ENCODE results near the gene LMF2. TPM values are rescaled to one million over a fixed set of nuclear protein-coding genes. Genes with fewer than 3 reads are reported as not detected.

Gene LMF2
- total RNA-seq, 1 experiment from 2014 or later = 42.4 TPM

DNA sequence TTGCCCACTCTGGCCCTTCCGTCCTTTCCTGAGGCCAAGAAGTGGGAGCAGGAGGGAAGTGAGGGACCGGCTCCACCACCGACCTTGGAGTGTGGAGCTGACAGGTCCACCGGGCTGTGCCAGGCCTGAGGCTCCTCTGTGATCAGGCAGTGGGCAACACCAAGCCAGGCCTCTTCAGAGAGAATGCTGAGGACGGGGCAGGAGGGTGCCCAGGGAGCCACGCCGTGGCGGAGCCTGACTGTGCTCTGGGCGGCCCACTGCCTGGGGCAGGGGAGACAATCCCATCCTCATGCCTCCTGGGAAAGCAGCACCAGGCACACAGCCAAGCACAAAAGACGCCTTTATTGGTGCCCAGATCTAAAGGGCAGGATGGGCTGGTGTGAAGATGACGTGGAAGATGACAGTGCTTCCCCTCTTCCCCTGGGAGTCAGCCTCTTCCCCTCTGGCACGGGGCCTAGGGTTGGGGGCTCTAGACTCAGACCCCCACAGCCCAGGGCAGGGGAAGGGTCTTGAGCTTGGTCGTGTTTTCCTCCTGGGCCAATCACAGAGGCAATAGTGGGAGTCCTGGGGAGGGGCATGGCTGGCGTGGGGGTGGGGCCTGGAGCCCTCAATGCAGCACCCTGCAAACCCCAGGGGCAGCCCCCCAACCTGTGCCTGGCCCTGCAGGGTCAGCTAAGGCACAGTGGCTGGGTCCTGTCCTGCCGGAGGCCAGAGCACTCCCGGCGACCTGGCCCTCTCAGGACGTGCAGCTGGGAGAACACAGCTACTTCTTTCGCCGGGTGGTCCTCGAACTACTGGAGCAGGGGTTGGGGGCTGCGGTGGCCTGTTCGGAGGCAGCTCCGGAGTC, 4.7 kb downstream of the LMF2 start:
- Histone ChIP-seq H3F3A (ENCODE audit: low read length, unreplicated experiment) (no peaks in the 10 kb centered on the region), H3K9me3 (ENCODE audit: low read length) (no peaks in the 10 kb centered on the region), H3K4me3 (ENCODE audit: low read length) (no peak overlapping the region), H3K27me3 (ENCODE audit: low read length) (no peaks in the 10 kb centered on the region), H3K9ac (ENCODE audit: low read length) (no peak overlapping the region), H3K27ac (ENCODE audit: low read length) (no peak overlapping the region), H3K4me1 (ENCODE audit: insufficient read depth, low read length) (no peaks in the 10 kb centered on the region; the same call in 1 of the 2 replicates), H3K79me2 (ENCODE audit: low read length) (peaks cover 14% of the 10 kb centered on the region), H4K20me1 (ENCODE audit: low read length) (no peaks in the 10 kb centered on the region), H3K4me2 (ENCODE audit: low read length) (no peak overlapping the region), H2AFZ (ENCODE audit: low read length) (no peak overlapping the region), H3K36me3 (ENCODE audit: low read depth, low read length) (no peaks in the 10 kb centered on the region), H3K9me2 (replicated peaks; ENCODE audit: low read length) (no peaks in the 10 kb centered on the region)
- TF ChIP-seq EZH2phosphoT487 (IDR thresholded peaks at IDR 0.05; ENCODE audit: borderline replicate concordance, low read length) (no peak), EZH2 (IDR thresholded peaks at IDR 0.05; ENCODE audit: low read length, unreplicated experiment) (no peak)
- TF ChIP-seq, protein P1, sequence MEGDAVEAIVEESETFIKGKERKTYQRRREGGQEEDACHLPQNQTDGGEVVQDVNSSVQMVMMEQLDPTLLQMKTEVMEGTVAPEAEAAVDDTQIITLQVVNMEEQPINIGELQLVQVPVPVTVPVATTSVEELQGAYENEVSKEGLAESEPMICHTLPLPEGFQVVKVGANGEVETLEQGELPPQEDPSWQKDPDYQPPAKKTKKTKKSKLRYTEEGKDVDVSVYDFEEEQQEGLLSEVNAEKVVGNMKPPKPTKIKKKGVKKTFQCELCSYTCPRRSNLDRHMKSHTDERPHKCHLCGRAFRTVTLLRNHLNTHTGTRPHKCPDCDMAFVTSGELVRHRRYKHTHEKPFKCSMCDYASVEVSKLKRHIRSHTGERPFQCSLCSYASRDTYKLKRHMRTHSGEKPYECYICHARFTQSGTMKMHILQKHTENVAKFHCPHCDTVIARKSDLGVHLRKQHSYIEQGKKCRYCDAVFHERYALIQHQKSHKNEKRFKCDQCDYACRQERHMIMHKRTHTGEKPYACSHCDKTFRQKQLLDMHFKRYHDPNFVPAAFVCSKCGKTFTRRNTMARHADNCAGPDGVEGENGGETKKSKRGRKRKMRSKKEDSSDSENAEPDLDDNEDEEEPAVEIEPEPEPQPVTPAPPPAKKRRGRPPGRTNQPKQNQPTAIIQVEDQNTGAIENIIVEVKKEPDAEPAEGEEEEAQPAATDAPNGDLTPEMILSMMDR (conservative IDR thresholded peaks at IDR 0.05; ENCODE audit: low read depth, low read length) = no peak
- POLR2A ChIA-PET (ENCODE audit: unreplicated experiment) = no interaction called here
- DNase-seq = no peak
- no TSS peak for BruUV-seq (replicated peaks)
- intact Hi-C loops (cut with micrococcal nuclease) = no loop called here
- CTCF ChIA-PET = no interaction called here
- ATAC-seq = no peak

DNA sequence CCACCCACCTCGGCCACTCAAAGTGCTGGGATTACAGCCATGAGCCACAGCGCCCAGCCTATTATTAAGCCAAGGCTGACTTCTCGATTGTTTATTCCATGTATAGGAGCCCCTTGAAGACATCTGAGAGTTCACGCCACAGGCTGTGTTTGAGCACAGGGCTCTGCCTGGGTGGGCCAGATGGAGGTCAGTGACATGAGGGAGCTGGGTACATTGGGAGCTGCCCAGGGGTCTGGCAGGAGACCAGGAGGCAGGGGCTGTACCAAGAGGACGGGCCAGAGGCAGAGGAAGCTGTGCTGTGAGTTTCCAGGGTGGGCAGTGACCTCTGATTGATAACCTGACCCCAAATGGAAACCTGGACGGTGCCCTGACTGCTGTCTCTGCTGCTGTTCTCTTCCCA, 5.4 kb downstream of the LMF2 start:
- no peak overlapping the region for H2AFZ ChIP-seq (ENCODE audit: low read length)
- ChIA-PET POLR2A (ENCODE audit: unreplicated experiment) (no interaction called here), CTCF (no interaction called here)
- no peak overlapping the region for H3K4me2 ChIP-seq (ENCODE audit: low read length)
- H3K36me3 ChIP-seq (ENCODE audit: low read depth, low read length) = no peaks in the 10 kb centered on the region
- H3F3A ChIP-seq (ENCODE audit: low read length, unreplicated experiment) = no peaks in the 10 kb centered on the region
- no TSS peak for BruUV-seq (replicated peaks)
- H3K27me3 ChIP-seq (ENCODE audit: low read length) = no peaks in the 10 kb centered on the region
- H3K4me3 ChIP-seq (ENCODE audit: low read length) = no peak overlapping the region
- H3K27ac ChIP-seq (ENCODE audit: low read length) = no peak overlapping the region
- intact Hi-C loops (cut with micrococcal nuclease) = no loop called here
- H3K9me3 ChIP-seq (ENCODE audit: low read length) = no peaks in the 10 kb centered on the region
- H4K20me1 ChIP-seq (ENCODE audit: low read length) = no peaks in the 10 kb centered on the region
- TF ChIP-seq EZH2 (IDR thresholded peaks at IDR 0.05; ENCODE audit: low read length, unreplicated experiment) (no peak), EZH2phosphoT487 (IDR thresholded peaks at IDR 0.05; ENCODE audit: borderline replicate concordance, low read length) (no peak)
- TF ChIP-seq, protein P1 (conservative IDR thresholded peaks at IDR 0.05; ENCODE audit: low read depth, low read length) = no peak
- no peaks in the 10 kb centered on the region; the same call in 1 of the 2 replicates for H3K4me1 ChIP-seq (ENCODE audit: insufficient read depth, low read length)
- H3K9ac ChIP-seq (ENCODE audit: low read length) = no peak overlapping the region
- H3K9me2 ChIP-seq (replicated peaks; ENCODE audit: low read length) = no peaks in the 10 kb centered on the region
- ATAC-seq (no peak), DNase-seq (no peak)
- peaks cover 11% of the 10 kb centered on the region for H3K79me2 ChIP-seq (ENCODE audit: low read length)

- Histone ChIP-seq H3K27me3 (ENCODE audit: low read length) (no peaks in the 10 kb centered on the region), H3K4me1 (ENCODE audit: insufficient read depth, low read length) (no peaks in the 10 kb centered on the region), H3K27ac (ENCODE audit: low read length) (no peak overlapping the region), H3K4me2 (ENCODE audit: low read length) (no peak overlapping the region), H3K79me2 (ENCODE audit: low read length) (no peaks in the 10 kb centered on the region), H3K9me2 (replicated peaks; ENCODE audit: low read length) (no peaks in the 10 kb centered on the region), H3K9ac (ENCODE audit: low read length) (no peak overlapping the region), H3F3A (ENCODE audit: low read length, unreplicated experiment) (no peaks in the 10 kb centered on the region), H3K36me3 (ENCODE audit: low read depth, low read length) (no peaks in the 10 kb centered on the region), H3K4me3 (ENCODE audit: low read length) (no peak overlapping the region), H2AFZ (ENCODE audit: low read length) (no peak overlapping the region), H3K9me3 (ENCODE audit: low read length) (no peaks in the 10 kb centered on the region), H4K20me1 (ENCODE audit: low read length) (no peaks in the 10 kb centered on the region)
- TF ChIP-seq, protein P1 (conservative IDR thresholded peaks at IDR 0.05; ENCODE audit: low read depth, low read length) = no peak
- TF ChIP-seq EZH2phosphoT487 (IDR thresholded peaks at IDR 0.05; ENCODE audit: borderline replicate concordance, low read length) (no peak), EZH2 (IDR thresholded peaks at IDR 0.05; ENCODE audit: low read length, unreplicated experiment) (no peak)
- ATAC-seq = no peak
- no TSS peak for BruUV-seq (replicated peaks)
- intact Hi-C loops (cut with micrococcal nuclease) = no loop called here
- ChIA-PET POLR2A (ENCODE audit: unreplicated experiment) (no interaction called here), CTCF (no interaction called here)
- no peak for DNase-seq
Observed at GRCh38 chr22:50500452-50500851, 7.0 kb downstream of the LMF2 start.
